H1 (cell line): ENCODE measurements around the gene PPP1R13B. TPM values are rescaled to one million over a fixed set of nuclear protein-coding genes. Genes with fewer than 3 reads are reported as not detected.

Experiments used
- CTCF ChIA-PET: fragments of 300-600 bp; sonication (Branson Sonifier 250); formaldehyde crosslinking; loops from one replicate; lab custom pipeline; 2021; ENCODE audit not compliant: partially characterized antibody; lab: Charles Lee
- POLR2A ChIA-PET: fragments of 300-600 bp; sonication (Branson Sonifier 250); formaldehyde crosslinking; loops from one replicate; lab custom pipeline; 2021; ENCODE audit warnings: inconsistent platforms; ENCODE audit not compliant: partially characterized antibody; lab: Charles Lee
- DNase-seq, 2 experiments: peaks; one replicate each; pipeline versions ENCODE4 v3.0.0 to v3.0.0-alpha.2; 2010 to 2022; ENCODE audit warnings: low spot score in 2 of 2, low read depth in 1 of 2, mixed read lengths in 1 of 2
- FAIRE-seq: peaks from 2 replicates; lab custom pipeline; 2011; peaks lifted over from hg19 to GRCh38; lab: Jason Lieb, UNC
- H2AFZ ChIP-seq: 2 replicates; pipeline ENCODE4 v1.8.1; 2012; ENCODE audit warnings: low read length, inconsistent platforms
- H2AK5ac ChIP-seq: 2 replicates; pipeline ENCODE4 v1.6.1; 2013; ENCODE audit warnings: low read depth, low read length
- H2BK120ac ChIP-seq: replicated peaks from 2 replicates; pipeline ENCODE3; 2013; ENCODE audit warnings: low read depth, low read length, inconsistent platforms
- H2BK12ac ChIP-seq: 2 replicates; pipeline ENCODE4 v1.6.1; 2013; ENCODE audit warnings: low read depth, low read length
- H2BK15ac ChIP-seq: 2 replicates; pipeline ENCODE4 v1.6.1; 2013; ENCODE audit warnings: low read length
- H2BK20ac ChIP-seq: 2 replicates; pipeline ENCODE4 v1.6.1; 2013; ENCODE audit warnings: low read length
- H2BK5ac ChIP-seq: 2 replicates; pipeline ENCODE4 v1.6.1; 2013; ENCODE audit warnings: low read depth, low read length
- H3K14ac ChIP-seq: 2 replicates; pipeline ENCODE4 v1.6.1; 2013; ENCODE audit warnings: inconsistent platforms; ENCODE audit not compliant: insufficient read length
- H3K18ac ChIP-seq: 2 replicates; pipeline ENCODE4 v1.6.1; 2013; ENCODE audit warnings: low read length; ENCODE audit errors: extremely low read depth
- H3K23ac ChIP-seq: 2 replicates; pipeline ENCODE4 v1.6.1; 2013; ENCODE audit warnings: inconsistent platforms; ENCODE audit not compliant: insufficient read length
- H3K23me2 ChIP-seq: 2 replicates; pipeline ENCODE4 v1.6.1; 2013; ENCODE audit warnings: low read depth, low read length
- H3K27ac ChIP-seq: 2 replicates; pipeline ENCODE4 v1.6.1; 2011; ENCODE audit warnings: low read depth, low read length, inconsistent platforms
- H3K27me3 ChIP-seq, 4 experiments: replicated peaks in 1 of 4; 1 replicate in 1 of 4; 2 replicates in 3 of 4; pipeline versions ENCODE4 v1.6.1 to v1.8.1; 2011 to 2013; ENCODE audit warnings: low read length in 3 of 4, mild to moderate bottlenecking in 3 of 4, inconsistent platforms in 2 of 4, mixed read lengths in 2 of 4, moderate library complexity in 1 of 4; ENCODE audit not compliant: control insufficient read depth in 3 of 4, insufficient read depth in 3 of 4; ENCODE audit errors: extremely low read depth in 1 of 4
- H3K36me3 ChIP-seq, 4 experiments: 2 replicates each; pipeline versions ENCODE4 v1.6.1 to v1.8.1; 2011 to 2013; ENCODE audit warnings: mild to moderate bottlenecking in 4 of 4, low read length in 3 of 4, moderate library complexity in 2 of 4, control low read depth in 1 of 4, inconsistent platforms in 1 of 4; ENCODE audit not compliant: insufficient read depth in 4 of 4, control insufficient read depth in 2 of 4
- H3K4ac ChIP-seq: replicated peaks from 2 replicates; pipeline ENCODE3; 2013; ENCODE audit warnings: low read length, low read depth, mixed read lengths, inconsistent platforms; ENCODE audit not compliant: insufficient read length
- H3K4me1 ChIP-seq, 4 experiments: replicated peaks in 1 of 4; 1 replicate in 1 of 4; 2 replicates in 3 of 4; pipeline versions ENCODE4 v1.6.1 to v1.8.1; 2011 to 2013; ENCODE audit warnings: low read length in 3 of 4, inconsistent platforms in 2 of 4, mixed read lengths in 1 of 4; ENCODE audit not compliant: insufficient read depth in 4 of 4, control insufficient read depth in 3 of 4
- H3K4me2 ChIP-seq, 2 experiments: 2 replicates each; pipeline versions ENCODE4 v1.6.1 to v1.8.1; 2011 to 2013; ENCODE audit warnings: low read depth in 2 of 2, low read length in 2 of 2, control low read depth in 1 of 2, inconsistent platforms in 1 of 2, mild to moderate bottlenecking in 1 of 2; ENCODE audit not compliant: insufficient read depth in 1 of 2
- H3K4me3 ChIP-seq, 4 experiments: fragments of 200-600, 300-600 bp in 1 of 4; sonication (generic), shearing (Covaris generic), sonication (Bioruptor Twin) in 1 of 4; 2 replicates each; pipeline versions ENCODE4 v1.5.1 to v1.8.1; 2011 to 2016; ENCODE audit warnings: low read length in 4 of 4, low read depth in 3 of 4, control low read depth in 2 of 4, inconsistent platforms in 2 of 4, mild to moderate bottlenecking in 2 of 4, mixed read lengths in 1 of 4, moderate library complexity in 1 of 4; ENCODE audit not compliant: insufficient read depth in 2 of 4; ENCODE audit errors: extremely low read depth in 1 of 4
- H3K56ac ChIP-seq: replicated peaks from 2 replicates; pipeline ENCODE3; 2013; ENCODE audit warnings: low read depth, mild to moderate bottlenecking, mixed read lengths, low read length, inconsistent platforms; ENCODE audit not compliant: insufficient read length
- H3K79me1 ChIP-seq: 2 replicates; pipeline ENCODE4 v1.6.1; 2013; ENCODE audit warnings: low read depth, low read length, control low read depth
- H3K79me2 ChIP-seq, 2 experiments: 2 replicates each; pipeline versions ENCODE4 v1.6.1 to v1.8.1; 2012 to 2013; ENCODE audit warnings: low read length in 2 of 2, mild to moderate bottlenecking in 2 of 2, inconsistent platforms in 1 of 2; ENCODE audit not compliant: insufficient read depth in 2 of 2, control insufficient read depth in 1 of 2
- H3K9ac ChIP-seq, 4 experiments: replicated peaks in 1 of 4; 1 replicate in 1 of 4; 2 replicates in 3 of 4; pipeline versions ENCODE4 v1.6.1 to v1.8.1; 2011 to 2013; ENCODE audit warnings: low read depth in 3 of 4, low read length in 3 of 4, control low read depth in 2 of 4, mild to moderate bottlenecking in 2 of 4, moderate library complexity in 2 of 4, inconsistent platforms in 1 of 4; ENCODE audit errors: extremely low read depth in 1 of 4
- H3K9me3 ChIP-seq, 2 experiments: 2 replicates each; pipeline versions ENCODE4 v1.6.1 to v1.8.1; 2012 to 2013; ENCODE audit warnings: mild to moderate bottlenecking in 2 of 2, moderate library complexity in 2 of 2, control low read depth in 1 of 2, inconsistent platforms in 1 of 2, low read depth in 1 of 2, low read length in 1 of 2, mixed read lengths in 1 of 2; ENCODE audit not compliant: insufficient read depth in 2 of 2
- H4K20me1 ChIP-seq, 2 experiments: replicated peaks in 1 of 2; 2 replicates each; pipeline versions ENCODE3 to v1.8.1; 2011 to 2013; ENCODE audit warnings: inconsistent platforms in 2 of 2, low read length in 2 of 2, mild to moderate bottlenecking in 1 of 2; ENCODE audit not compliant: insufficient read depth in 2 of 2, control insufficient read depth in 1 of 2
- H4K5ac ChIP-seq: 2 replicates; pipeline ENCODE4 v1.6.1; 2013; ENCODE audit warnings: low read length, low read depth, mixed read lengths, inconsistent platforms; ENCODE audit not compliant: insufficient read length
- H4K8ac ChIP-seq: 2 replicates; pipeline ENCODE4 v1.8.0; 2013; ENCODE audit warnings: mild to moderate bottlenecking, moderate library complexity, low read length, inconsistent platforms; ENCODE audit not compliant: insufficient read depth; ENCODE audit errors: extremely low read depth
- H4K91ac ChIP-seq: replicated peaks from 2 replicates; pipeline ENCODE3; 2013; ENCODE audit warnings: low read length, mixed read lengths, inconsistent platforms; ENCODE audit not compliant: insufficient read length
- RAD21 ChIP-seq, 2 experiments: IDR thresholded peaks in 1 of 2; conservative IDR thresholded peaks in 1 of 2; 2 replicates each; pipeline ENCODE4 v1.6.1; 2011; ENCODE audit warnings: low read depth in 2 of 2, low read length in 2 of 2, improper control_type of control experiment in 1 of 2, inconsistent platforms in 1 of 2, mild to moderate bottlenecking in 1 of 2, moderate library complexity in 1 of 2
- SIRT6 ChIP-seq: IDR thresholded peaks from one replicate; pipeline ENCODE4 v1.7.1; 2012; ENCODE audit warnings: low read length, inconsistent platforms
- WGBS, 2 experiments: shearing (Covaris generic) in 1 of 2; methylation state at CpG; one replicate each; pipeline versions ENCODE4 v1.1.6 to v1.1.7; 2013 to 2015; ENCODE audit warnings: low lambda C conversion rate in 2 of 2, mixed read lengths in 2 of 2, inconsistent platforms in 1 of 2, low coverage in 1 of 2, missing lambda C conversion rate in 1 of 2; ENCODE audit not compliant: insufficient replicate concordance in 2 of 2, insufficient coverage in 1 of 2, insufficient read length in 1 of 2; ENCODE audit errors: extremely low coverage in 1 of 2, missing lambda C conversion rate in 1 of 2; 5-methylcytosine and 5-hydroxymethylcytosine counted together
- polyA plus RNA-seq, 7 experiments: library from polyadenylated mRNA; depleted of rRNA in 3 of 7; stranded (reverse) in 5 of 7; unstranded in 2 of 7; fragments of >200 nt in 5 of 7; fragments of 200-250 nt in 2 of 7; gene quantifications; 1 replicate in 5 of 7; 2 replicates in 1 of 7; 4 replicates in 1 of 7; pipeline versions ENCODE4 v1.2.1 to v1.2.3, GENCODE V29; 2011 to 2013; ENCODE audit warnings: missing spikeins in 2 of 7, mixed read lengths in 2 of 7
- total RNA-seq: library from RNA; stranded (reverse); fragmentation: NEBNext Ultra II Directional; extraction: Animal tissue kit (Norgen Biotek cat#: 25700); gene quantifications from 2 replicates; pipeline ENCODE4 v1.2.1, GENCODE V29; 2021
- TF ChIP-seq, protein P1 (sequence below), 3 experiments: IDR thresholded peaks; 1 replicate in 2 of 3; 2 replicates in 1 of 3; pipeline versions ENCODE4 v1.5.1 to v1.6.1; 2011; ENCODE audit warnings: low read length in 3 of 3, mild to moderate bottlenecking in 3 of 3, inconsistent platforms in 2 of 3, low read depth in 1 of 3, moderate library complexity in 1 of 3; ENCODE audit not compliant: insufficient read depth in 1 of 3; ENCODE audit errors: control extremely low read depth in 1 of 3

PPP1R13B gene
- total and polyA plus RNA-seq, 2 of the 8 experiments (the other 6 are each of a cell fraction or from before 2014, with no cell fraction given): 2.6 to 8.9 TPM

DNA sequence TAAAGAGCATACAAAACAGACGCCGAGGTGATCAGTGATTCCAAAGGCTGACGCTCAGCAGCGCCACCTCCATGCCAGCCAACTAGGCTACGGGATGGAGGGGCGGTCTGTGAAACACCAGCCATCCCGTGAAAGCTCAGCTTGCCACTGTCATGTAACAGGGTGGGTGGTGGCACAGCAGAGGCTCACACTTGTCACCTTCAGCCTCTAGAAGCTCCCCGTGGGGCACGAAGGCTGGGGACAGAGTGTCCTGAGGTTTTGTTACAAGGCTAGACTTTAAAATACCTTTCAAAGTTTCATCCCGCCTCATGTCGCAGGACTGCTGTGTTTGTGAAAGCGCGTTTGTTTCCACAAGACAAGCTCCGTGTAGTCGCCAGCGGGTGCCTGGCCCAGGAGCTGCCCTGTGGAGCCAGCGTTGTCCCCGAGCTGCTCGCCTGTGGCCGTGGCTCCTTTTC is 152.8 kb downstream of the PPP1R13B start:
- Histone ChIP-seq H2BK12ac (no peak overlapping the region), H3K4me3 (no peak overlapping the region), H3K9me3 (no peaks in the 10 kb centered on the region), H2BK120ac (no peak overlapping the region), H3K9ac (no peak overlapping the region), H2BK5ac (no peak overlapping the region), H3K4ac (no peak overlapping the region), H3K14ac (no peak overlapping the region), H3K56ac (no peak overlapping the region), H3K4me2 (no peak overlapping the region), H3K36me3 (peaks cover 7 to 35% (median 13%) of the 10 kb centered on the region in 4 experiments; a peak in 6 of 8 replicates), H3K27me3 (no peaks in the 10 kb centered on the region), H2BK15ac (no peak overlapping the region), H3K23ac (no peak overlapping the region), H4K91ac (no peak overlapping the region), H4K20me1 (peaks cover 7 to 32% of the 10 kb centered on the region in 2 experiments), H4K5ac (no peak overlapping the region), H3K4me1 (peaks cover 0 to 2% (median 0%) of the 10 kb centered on the region in 4 experiments; a peak in 2 of 7 replicates), H2AK5ac (no peak overlapping the region), H2BK20ac (no peak overlapping the region), H3K18ac (no peak overlapping the region), H3K27ac (no peak overlapping the region), H3K23me2 (no peaks in the 10 kb centered on the region), H2AFZ (no peak overlapping the region), H4K8ac (no peak overlapping the region), H3K79me1 (peaks cover 5% of the 10 kb centered on the region; the same call in 1 of the 2 replicates), H3K79me2 (no peaks in the 10 kb centered on the region; a peak in 1 of 4 replicates)
- FAIRE-seq (no peak), DNase-seq (no peak)
- ChIA-PET POLR2A (interaction anchor here (0.6 to 8.8 kb wide), 11 partner anchors 9 to 257 kb away, joined by 3 to 74 read pairs (median 4); partner anchors contain the start of genes BAG5, COA8, XRCC3 and ZFYVE21), CTCF (interaction anchor here (0.6 to 2.1 kb wide), 14 partner anchors 8 to 917 kb away, joined by 3 to 11 read pairs (median 3); no protein-coding TSS in a partner anchor)
- 93% methylated on average over 20 of the region's 20 CpGs; no CpG with 5 or more reads in 1 of the 2 experiments for WGBS, 2 experiments
- TF ChIP-seq SIRT6 (no peak), RAD21 (IDR thresholded peaks at IDR 0.05 in 1 of 2, conservative IDR thresholded peaks at IDR 0.05 in 1 of 2; ENCODE audit: low read depth in 2 of 2, low read length in 2 of 2) (peak in 1 of 2 experiments; percentile 24; a peak in 1 of 4 replicates)
- TF ChIP-seq, protein P1, sequence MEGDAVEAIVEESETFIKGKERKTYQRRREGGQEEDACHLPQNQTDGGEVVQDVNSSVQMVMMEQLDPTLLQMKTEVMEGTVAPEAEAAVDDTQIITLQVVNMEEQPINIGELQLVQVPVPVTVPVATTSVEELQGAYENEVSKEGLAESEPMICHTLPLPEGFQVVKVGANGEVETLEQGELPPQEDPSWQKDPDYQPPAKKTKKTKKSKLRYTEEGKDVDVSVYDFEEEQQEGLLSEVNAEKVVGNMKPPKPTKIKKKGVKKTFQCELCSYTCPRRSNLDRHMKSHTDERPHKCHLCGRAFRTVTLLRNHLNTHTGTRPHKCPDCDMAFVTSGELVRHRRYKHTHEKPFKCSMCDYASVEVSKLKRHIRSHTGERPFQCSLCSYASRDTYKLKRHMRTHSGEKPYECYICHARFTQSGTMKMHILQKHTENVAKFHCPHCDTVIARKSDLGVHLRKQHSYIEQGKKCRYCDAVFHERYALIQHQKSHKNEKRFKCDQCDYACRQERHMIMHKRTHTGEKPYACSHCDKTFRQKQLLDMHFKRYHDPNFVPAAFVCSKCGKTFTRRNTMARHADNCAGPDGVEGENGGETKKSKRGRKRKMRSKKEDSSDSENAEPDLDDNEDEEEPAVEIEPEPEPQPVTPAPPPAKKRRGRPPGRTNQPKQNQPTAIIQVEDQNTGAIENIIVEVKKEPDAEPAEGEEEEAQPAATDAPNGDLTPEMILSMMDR (IDR thresholded peaks at IDR 0.05; ENCODE audit: control extremely low read depth in 1 of 3, insufficient read depth in 1 of 3, low read depth in 1 of 3, low read length in 3 of 3): peak in 2 of 3 experiments; percentile 28 to 48; a peak in 2 of 4 replicates
